Cerebellar cortex (tissue), 1 donor: ENCODE results near the gene KSR1.

ENCODE experiments used
- DNase-seq: peaks from one replicate; pipeline ENCODE4 v3.0.0-alpha.2; 2015; ENCODE audit warnings: low spot score

Gene KSR1

GRCh38 chr17:27535178-27535928, 79.1 kb downstream of the KSR1 start:
- no peak for DNase-seq

GRCh38 chr17:27535975-27536374, 79.7 kb downstream of the KSR1 start:
- no peak for DNase-seq

- DNase-seq = no peak
These were observed 80.5 kb downstream of the KSR1 start for GRCh38 chr17:27536781-27537180.

GRCh38 chr17:27538156-27538955, 82.1 kb downstream of the KSR1 start:
- DNase-seq = no peak

GRCh38 chr17:27539152-27539551, 82.9 kb downstream of the KSR1 start:
- no peak for DNase-seq

GRCh38 chr17:27539794-27540317, 83.6 kb downstream of the KSR1 start:
- DNase-seq = no peak

GRCh38 chr17:27540318-27541101, 84.3 kb downstream of the KSR1 start:
- peak; percentile 6 for DNase-seq

GRCh38 chr17:27541301-27542023, 85.2 kb downstream of the KSR1 start:
- DNase-seq = no peak

GRCh38 chr17:27542841-27543463, 86.7 kb downstream of the KSR1 start:
- DNase-seq = no peak

- no peak for DNase-seq
These were observed 87.2 kb downstream of the KSR1 start for GRCh38 chr17:27543464-27543856.

- no peak for DNase-seq
These were observed 87.7 kb downstream of the KSR1 start for GRCh38 chr17:27543958-27544349.

- DNase-seq = no peak
These were observed 88.3 kb downstream of the KSR1 start for GRCh38 chr17:27544350-27545131.

- no peak for DNase-seq
These were observed 89.4 kb downstream of the KSR1 start for GRCh38 chr17:27545562-27546229.

- DNase-seq = no peak
These were observed 90.5 kb downstream of the KSR1 start for GRCh38 chr17:27546624-27547300.

GRCh38 chr17:27547301-27547683, 91.0 kb downstream of the KSR1 start:
- no peak for DNase-seq

- no peak for DNase-seq
These were observed 92.1 kb downstream of the KSR1 start for GRCh38 chr17:27548369-27548768.

GRCh38 chr17:27549251-27549893, 93.1 kb downstream of the KSR1 start:
- DNase-seq = peak; percentile 87

- peak; percentile 29 for DNase-seq
These were observed 94.2 kb downstream of the KSR1 start for GRCh38 chr17:27550291-27550930.
